IMR-90 (cell line): Measurements from ENCODE around the gene RYR3. TPM values are rescaled to one million over a fixed set of nuclear protein-coding genes. Genes with fewer than 3 reads are reported as not detected.

Experiments
- ATAC-seq: fragments of 200-7000 bp; cut with Tn5 transposase; 2 replicates; pipeline ENCODE4 v1.9.1; 2020; ENCODE audit warnings: low read depth, mild to moderate bottlenecking, moderate library complexity
- BruUV-seq: library from RNA; stranded (reverse); fragments of 400-500 nt; replicated peaks from 2 replicates; lab custom pipeline; 2021; lab: Mats Ljungman, UMichigan
- CTCF ChIA-PET: fragments of 300-600 bp; formaldehyde crosslinking; extraction: SDS; loops from one replicate; lab custom pipeline; 2021; ENCODE audit warnings: antibody characterized with exemption; lab: Yijun Ruan, JAX
- POLR2A ChIA-PET: fragments of 300-600 bp; sonication (Branson Sonifier 250); formaldehyde crosslinking; loops from one replicate; lab custom pipeline; 2022; ENCODE audit warnings: antibody characterized with exemption; ENCODE audit not compliant: unreplicated experiment; lab: Charles Lee
- DNase-seq: peaks from one replicate; pipeline ENCODE4 v3.0.0; 2013
- H2AFZ ChIP-seq: replicated peaks from 2 replicates; pipeline ENCODE3; 2013; ENCODE audit warnings: low read length, mild to moderate bottlenecking; ENCODE audit not compliant: poor library complexity
- H2AK5ac ChIP-seq: 2 replicates; pipeline ENCODE4 v1.6.1; 2013; ENCODE audit warnings: low read depth, low read length, inconsistent platforms
- H2AK9ac ChIP-seq: replicated peaks from 2 replicates; pipeline ENCODE3; 2013; ENCODE audit warnings: mild to moderate bottlenecking, low read depth, low read length, moderate library complexity; ENCODE audit not compliant: poor library complexity
- H2BK120ac ChIP-seq: 2 replicates; pipeline ENCODE4 v1.6.1; 2013; ENCODE audit warnings: low read depth, low read length, inconsistent platforms
- H2BK15ac ChIP-seq: 3 replicates; pipeline ENCODE4 v1.6.1; 2013; ENCODE audit warnings: low read depth, low read length, inconsistent platforms
- H2BK20ac ChIP-seq: 2 replicates; pipeline ENCODE4 v1.6.1; 2013; ENCODE audit warnings: low read depth, mild to moderate bottlenecking, inconsistent platforms, low read length, moderate library complexity
- H2BK5ac ChIP-seq: 2 replicates; pipeline ENCODE4 v1.6.1; 2013; ENCODE audit warnings: mild to moderate bottlenecking, low read depth, low read length, inconsistent platforms; ENCODE audit not compliant: poor library complexity, severe bottlenecking
- H3K14ac ChIP-seq: replicated peaks from 2 replicates; pipeline ENCODE4 v1.6.1; 2013; ENCODE audit warnings: low read depth, low read length, inconsistent platforms
- H3K18ac ChIP-seq: 2 replicates; pipeline ENCODE4 v1.6.1; 2013; ENCODE audit warnings: low read depth, low read length, control low read depth
- H3K23ac ChIP-seq: 2 replicates; pipeline ENCODE4 v1.6.1; 2013; ENCODE audit warnings: low read depth, low read length, inconsistent platforms
- H3K27ac ChIP-seq: 2 replicates; pipeline ENCODE4 v1.5.1; 2013; ENCODE audit warnings: mild to moderate bottlenecking, control low read depth, low read length; ENCODE audit not compliant: insufficient read depth
- H3K27me3 ChIP-seq: 2 replicates; pipeline ENCODE4 v1.6.1; 2013; ENCODE audit warnings: low read length; ENCODE audit not compliant: control insufficient read depth, insufficient read depth
- H3K36me3 ChIP-seq: 2 replicates; pipeline ENCODE4 v1.6.1; 2013; ENCODE audit warnings: low read length, mixed read lengths; ENCODE audit not compliant: control insufficient read depth, insufficient read depth
- H3K4ac ChIP-seq: 2 replicates; pipeline ENCODE4 v1.6.1; 2013; ENCODE audit warnings: low read depth, low read length, inconsistent platforms
- H3K4me1 ChIP-seq: 2 replicates; pipeline ENCODE4 v1.6.1; 2013; ENCODE audit warnings: low read length, mixed read lengths; ENCODE audit not compliant: control insufficient read depth, insufficient read depth
- H3K4me2 ChIP-seq: 2 replicates; pipeline ENCODE4 v1.6.1; 2013; ENCODE audit warnings: low read depth, mild to moderate bottlenecking, control low read depth, low read length, moderate library complexity
- H3K4me3 ChIP-seq: 2 replicates; pipeline ENCODE4 v1.5.1; 2013; ENCODE audit warnings: low read depth, mild to moderate bottlenecking, control low read depth, low read length, moderate library complexity; ENCODE audit not compliant: insufficient read depth
- H3K56ac ChIP-seq: 2 replicates; pipeline ENCODE4 v1.6.1; 2013; ENCODE audit warnings: low read length, inconsistent platforms; ENCODE audit not compliant: insufficient read depth; ENCODE audit errors: extremely low read depth
- H3K79me1 ChIP-seq, 2 experiments: 2 replicates each; pipeline ENCODE4 v1.6.1; 2013; ENCODE audit warnings: low read length in 2 of 2, inconsistent platforms in 1 of 2, low read depth in 1 of 2
- H3K9ac ChIP-seq: 2 replicates; pipeline ENCODE4 v1.6.1; 2013; ENCODE audit warnings: low read depth, low read length, control low read depth
- H3K9me1 ChIP-seq: 2 replicates; pipeline ENCODE4 v1.6.1; 2013; ENCODE audit warnings: low read length, inconsistent platforms; ENCODE audit not compliant: insufficient read depth
- H3K9me3 ChIP-seq: 2 replicates; pipeline ENCODE4 v1.6.1; 2013; ENCODE audit warnings: low read length; ENCODE audit not compliant: control insufficient read depth, insufficient read depth
- H4K20me1 ChIP-seq: 2 replicates; pipeline ENCODE4 v1.6.1; 2013; ENCODE audit warnings: low read length, inconsistent platforms; ENCODE audit not compliant: insufficient read depth
- H4K5ac ChIP-seq: 2 replicates; pipeline ENCODE4 v1.6.1; 2013; ENCODE audit warnings: mild to moderate bottlenecking, low read depth, low read length, control low read depth
- H4K8ac ChIP-seq, 2 experiments: 2 replicates each; pipeline ENCODE4 v1.6.1; 2013; ENCODE audit warnings: low read depth in 2 of 2, low read length in 2 of 2, control low read depth in 1 of 2, inconsistent platforms in 1 of 2
- H4K91ac ChIP-seq: 2 replicates; pipeline ENCODE4 v1.6.1; 2013; ENCODE audit warnings: low read depth, low read length, inconsistent platforms; ENCODE audit not compliant: insufficient read depth
- BHLHE40 ChIP-seq: fragments of 150-350 bp; IDR thresholded peaks from 2 replicates; pipeline ENCODE4 v1.6.1; 2016; ENCODE audit warnings: mild to moderate bottlenecking, low read depth, low read length
- NFE2L2 ChIP-seq: fragments of 150-350 bp; IDR thresholded peaks from 2 replicates; pipeline ENCODE4 v1.6.1; 2016; ENCODE audit warnings: low read depth, mild to moderate bottlenecking, low read length
- USF2 ChIP-seq: fragments of 150-350 bp; IDR thresholded peaks from 2 replicates; pipeline ENCODE4 v1.6.1; 2017; ENCODE audit warnings: mild to moderate bottlenecking, antibody characterized with exemption, low read length, low read depth
- WGBS, 2 experiments: methylation state at CpG; one replicate each; pipeline versions ENCODE4 v1.1.5 to v1.1.7; 2013; ENCODE audit warnings: missing lambda C conversion rate in 2 of 2; ENCODE audit not compliant: insufficient read length in 1 of 2; ENCODE audit errors: extremely low coverage in 2 of 2; 5-methylcytosine and 5-hydroxymethylcytosine counted together
- dilution Hi-C: fragments of 300-500 bp; cut with HindIII; formaldehyde crosslinking; loops from one replicate; pipeline ENCODE4 v1.14.3; 2018; ENCODE audit warnings: low sequenced_read_pairs; ENCODE audit not compliant: unreplicated experiment
- in situ Hi-C: fragments of 300-500 bp; cut with MboI; formaldehyde crosslinking; loops from 3 replicates; pipeline ENCODE4 v1.14.3; 2019; ENCODE audit warnings: low sequenced_read_pairs, inconsistent platforms, mixed read lengths
- intact Hi-C: fragments of 100-400 bp; cut with micrococcal nuclease; formaldehyde crosslinking; loops from 2 replicates; pipeline ENCODE4 v1.10.0; 2022
- polyA plus RNA-seq, 3 experiments: library from polyadenylated mRNA; depleted of rRNA; stranded (reverse); fragments of >200 nt; gene quantifications; 2 replicates each; pipeline ENCODE4 v1.2.3, GENCODE V29; 2012; ENCODE audit warnings: low replicate concordance in 1 of 3
- total RNA-seq: library from RNA; depleted of rRNA; stranded (reverse); fragments of >200 nt; gene quantifications from 2 replicates; pipeline ENCODE4 v1.2.3, GENCODE V29; 2012

The RYR3 gene
- total and polyA plus RNA-seq, 2 of the 4 experiments (the other 2 are of a cell fraction): 0.18 TPM; not detected in 1

GRCh38 chr15:33395846-33396245 is 85.1 kb downstream of the RYR3 start:
- BruUV-seq: no TSS peak
- TF ChIP-seq BHLHE40: no peak
- no peak for TF ChIP-seq NFE2L2
- no peak for TF ChIP-seq USF2
- H2BK120ac ChIP-seq: no peak overlapping the region
- H3K4me3 ChIP-seq: no peak overlapping the region
- H3K27me3 ChIP-seq: no peaks in the 10 kb centered on the region; the same call in 1 of the 2 replicates
- H3K14ac ChIP-seq: no peak overlapping the region
- no peak overlapping the region for H2AK9ac ChIP-seq
- no peak for ATAC-seq
- ChIA-PET CTCF (no interaction called here), POLR2A (no interaction called here)
- DNase-seq: no peak
- no peaks in the 10 kb centered on the region for H4K20me1 ChIP-seq
- no peak overlapping the region for H3K27ac ChIP-seq
- no peak overlapping the region for H3K4ac ChIP-seq
- no peak overlapping the region for H2BK20ac ChIP-seq
- no peak overlapping the region for H3K4me2 ChIP-seq
- no peak overlapping the region for H2AFZ ChIP-seq
- H3K23ac ChIP-seq: no peak overlapping the region
- 63% methylated on average over 2 of the region's 7 CpGs; no CpG with 5 or more reads in 1 of the 2 experiments for WGBS, 2 experiments
- no peaks in the 10 kb centered on the region for H3K4me1 ChIP-seq
- no peak overlapping the region for H2BK5ac ChIP-seq
- H3K36me3 ChIP-seq: no peaks in the 10 kb centered on the region
- intact Hi-C loops (no loop called here), in situ Hi-C loops (no loop called here), dilution Hi-C loops (no loop called here)
- H3K9me3 ChIP-seq: no peaks in the 10 kb centered on the region
- H3K18ac ChIP-seq: no peak overlapping the region
- no peaks in the 10 kb centered on the region for H3K9me1 ChIP-seq
- H2AK5ac ChIP-seq: no peak overlapping the region
- H4K8ac ChIP-seq: no peak overlapping the region
- H3K9ac ChIP-seq: no peak overlapping the region
- no peak overlapping the region for H4K91ac ChIP-seq
- H3K56ac ChIP-seq: no peak overlapping the region
- H2BK15ac ChIP-seq: no peak overlapping the region
- no peaks in the 10 kb centered on the region for H3K79me1 ChIP-seq
- no peak overlapping the region for H4K5ac ChIP-seq
